Endothelial cell of umbilical vein (primary cell): ENCODE data around the gene SUFU. TPM values are rescaled to one million over a fixed set of nuclear protein-coding genes. Genes with fewer than 3 reads are reported as not detected.

Source experiments
- BruUV-seq: library from RNA; stranded (reverse); fragments of 400-500 nt; replicated peaks from 2 replicates; lab custom pipeline; 2021; lab: Mats Ljungman, UMichigan
- CTCF ChIA-PET: fragments of 300-600, 350-600 bp; sonication (Branson Sonifier 250); formaldehyde crosslinking; loops from one replicate; lab custom pipeline; 2021; ENCODE audit warnings: antibody characterized with exemption, inconsistent platforms; lab: Charles Lee
- POLR2A ChIA-PET: fragments of 300-600, 350-600 bp; sonication (Branson Sonifier 250); formaldehyde crosslinking; loops from one replicate; lab custom pipeline; 2021; ENCODE audit warnings: antibody characterized with exemption, inconsistent platforms; lab: Charles Lee
- DNase-seq: peaks from one replicate; pipeline ENCODE4 v3.0.0-alpha.2; 2011; ENCODE audit warnings: low read depth, low spot score
- FAIRE-seq: peaks from 2 replicates; lab custom pipeline; 2011; peaks lifted over from hg19 to GRCh38; lab: Jason Lieb, UNC
- H2AFZ ChIP-seq: 2 replicates; pipeline ENCODE4 v1.6.0; 2012; ENCODE audit warnings: low read depth, low read length, control low read depth, inconsistent platforms
- H3K27ac ChIP-seq: 2 replicates; pipeline ENCODE4 v1.5.1; 2011; ENCODE audit warnings: low read depth, mild to moderate bottlenecking, control low read depth, low read length, moderate library complexity; ENCODE audit not compliant: insufficient read depth
- H3K27me3 ChIP-seq, 2 experiments: 2 replicates each; pipeline versions ENCODE4 v1.6.0 to v1.6.1; 2011; ENCODE audit warnings: low read length in 2 of 2, mixed read lengths in 1 of 2; ENCODE audit not compliant: control insufficient read depth in 2 of 2, insufficient read depth in 2 of 2
- H3K36me3 ChIP-seq, 2 experiments: 2 replicates in 1 of 2; 3 replicates in 1 of 2; pipeline ENCODE4 v1.5.1; 2011; ENCODE audit warnings: low read length in 2 of 2, mild to moderate bottlenecking in 1 of 2, moderate library complexity in 1 of 2; ENCODE audit not compliant: control insufficient read depth in 2 of 2, insufficient read depth in 2 of 2; ENCODE audit errors: extremely low read depth in 1 of 2
- H3K4me1 ChIP-seq: 3 replicates; pipeline ENCODE4 v1.5.1; 2011; ENCODE audit warnings: mild to moderate bottlenecking, low read length; ENCODE audit not compliant: control insufficient read depth, insufficient read depth; ENCODE audit errors: extremely low read depth
- H3K4me2 ChIP-seq: 2 replicates; pipeline ENCODE4 v1.6.1; 2011; ENCODE audit warnings: low read length, control low read depth, mixed read lengths; ENCODE audit not compliant: insufficient read depth
- H3K4me3 ChIP-seq, 3 experiments: fragments of 200-600 bp in 1 of 3; sonication (generic), shearing (Covaris generic) in 1 of 3; replicated peaks in 1 of 3; 2 replicates each; pipeline ENCODE4 v1.5.1; 2011 to 2016; ENCODE audit warnings: control low read depth in 3 of 3, low read length in 3 of 3, mild to moderate bottlenecking in 2 of 3, inconsistent platforms in 1 of 3, low read depth in 1 of 3, moderate library complexity in 1 of 3; ENCODE audit not compliant: insufficient read depth in 1 of 3
- H3K79me2 ChIP-seq: 2 replicates; pipeline ENCODE4 v1.6.0; 2012; ENCODE audit warnings: low read length, inconsistent platforms; ENCODE audit not compliant: control insufficient read depth, insufficient read depth
- H3K9ac ChIP-seq: replicated peaks from 2 replicates; pipeline ENCODE3; 2011; ENCODE audit warnings: low read length, control low read depth; ENCODE audit not compliant: insufficient read depth; ENCODE audit errors: extremely low read depth
- H3K9me1 ChIP-seq: replicated peaks from 3 replicates; pipeline ENCODE4 v1.6.0; 2011; ENCODE audit warnings: mild to moderate bottlenecking, low read length; ENCODE audit not compliant: control insufficient read depth, insufficient read depth; ENCODE audit errors: extremely low read depth
- H3K9me3 ChIP-seq: replicated peaks from 2 replicates; pipeline ENCODE4 v1.5.1; 2012; ENCODE audit warnings: low read length, inconsistent platforms; ENCODE audit not compliant: control insufficient read depth, insufficient read depth
- H4K20me1 ChIP-seq: replicated peaks from 2 replicates; pipeline ENCODE3; 2011; ENCODE audit warnings: mild to moderate bottlenecking, low read length; ENCODE audit not compliant: control insufficient read depth, insufficient read depth; ENCODE audit errors: extremely low read depth
- CTCF ChIP-seq, 2 donors: IDR thresholded peaks; 1 replicate in 1 of 2; 2 replicates in 1 of 2; pipeline ENCODE4 v1.5.1; 2011; ENCODE audit warnings: low read length in 2 of 2, mild to moderate bottlenecking in 2 of 2, moderate library complexity in 2 of 2, control low read depth in 1 of 2, inconsistent platforms in 1 of 2, low read depth in 1 of 2; ENCODE audit not compliant: insufficient read depth in 1 of 2; ENCODE audit errors: extremely low read depth in 1 of 2
- EZH2 ChIP-seq: IDR thresholded peaks from 2 replicates; pipeline ENCODE4 v1.6.1; 2012; ENCODE audit warnings: borderline replicate concordance, low read depth, mild to moderate bottlenecking, moderate library complexity, low read length, inconsistent platforms; ENCODE audit not compliant: severe bottlenecking
- FOS ChIP-seq: IDR thresholded peaks from 2 replicates; pipeline ENCODE4 v1.6.1; 2011; ENCODE audit warnings: mild to moderate bottlenecking, low read length, moderate library complexity, borderline replicate concordance; ENCODE audit not compliant: insufficient read depth
- GATA2 ChIP-seq: IDR thresholded peaks from 2 replicates; pipeline ENCODE4 v1.7.0; 2011; ENCODE audit warnings: low read depth, mild to moderate bottlenecking, moderate library complexity, mixed read lengths, low read length; ENCODE audit not compliant: insufficient read length, insufficient read depth
- JUN ChIP-seq: IDR thresholded peaks from 2 replicates; pipeline ENCODE4 v1.6.1; 2011; ENCODE audit warnings: borderline replicate concordance, low read depth; ENCODE audit not compliant: insufficient read length, insufficient read depth
- MAX ChIP-seq: IDR thresholded peaks from 2 replicates; pipeline ENCODE4 v1.6.1; 2011; ENCODE audit not compliant: insufficient read depth, insufficient read length
- MYC ChIP-seq: IDR thresholded peaks from one replicate; pipeline ENCODE4 v1.6.1; 2011; ENCODE audit warnings: mild to moderate bottlenecking, low read depth, low read length
- POLR2A ChIP-seq: IDR thresholded peaks from 2 replicates; pipeline ENCODE4 v1.6.1; 2012; ENCODE audit warnings: low read depth, mild to moderate bottlenecking, control low read depth, low read length
- POLR2AphosphoS5 ChIP-seq: IDR thresholded peaks from 2 replicates; pipeline ENCODE4 v1.6.1; 2012; ENCODE audit warnings: low read depth, mild to moderate bottlenecking, control low read depth, low read length, moderate library complexity; ENCODE audit not compliant: insufficient read depth
- dilution Hi-C: fragments of 300-500 bp; cut with MboI; formaldehyde crosslinking; loops from one replicate; pipeline ENCODE4 v1.15.0; 2019; ENCODE audit warnings: low sequenced_read_pairs; ENCODE audit not compliant: extremely low pct_ligation_motif_present
- intact Hi-C: fragments of 100-400 bp; cut with micrococcal nuclease; formaldehyde crosslinking; loops from one replicate; pipeline ENCODE4 v1.10.0; 2022
- polyA plus RNA-seq, 4 experiments: library from polyadenylated mRNA; depleted of rRNA in 3 of 4; stranded (reverse) in 3 of 4; unstranded in 1 of 4; fragments of >200 nt; gene quantifications; 2 replicates each; pipeline versions ENCODE4 v1.2.1 to v1.2.3, GENCODE V29; 2011 to 2012; ENCODE audit warnings: missing spikeins in 1 of 4
- total RNA-seq: library from RNA; stranded (reverse); gene quantifications from 2 replicates; pipeline ENCODE4 v1.2.3, GENCODE V29; 2021

SUFU gene
- total and polyA plus RNA-seq, 2 donors (not counting 3 experiments of a cell fraction or from before 2014, with no cell fraction given): 10.1 to 16.3 TPM

- no peak overlapping the region for H3K4me2 ChIP-seq
- dilution Hi-C loops: no loop called here
- DNase-seq (no peak), FAIRE-seq (no peak)
- H3K4me1 ChIP-seq: peaks cover 45% of the 10 kb centered on the region
- no peak overlapping the region for H3K9ac ChIP-seq
- no TSS peak for BruUV-seq
- no peaks in the 10 kb centered on the region for H3K27me3 ChIP-seq
- no peaks in the 10 kb centered on the region for H3K9me1 ChIP-seq
- H3K27ac ChIP-seq: no peak overlapping the region
- POLR2A ChIA-PET: no interaction called here
- H3K79me2 ChIP-seq: no peaks in the 10 kb centered on the region
- TF ChIP-seq MYC: no peak
- no peak for TF ChIP-seq FOS
- TF ChIP-seq POLR2A: no peak
- no peak for TF ChIP-seq CTCF (IDR thresholded peaks at IDR 0.05; ENCODE audit: extremely low read depth in 1 of 2, insufficient read depth in 1 of 2, low read depth in 1 of 2, low read length in 2 of 2)
- no peak for TF ChIP-seq POLR2AphosphoS5
- no peak for TF ChIP-seq EZH2
- TF ChIP-seq JUN: no peak
- TF ChIP-seq MAX: no peak
- no peak for TF ChIP-seq GATA2
- no peaks in the 10 kb centered on the region for H4K20me1 ChIP-seq
- no peak overlapping the region for H3K4me3 ChIP-seq
- no peak overlapping the region for H2AFZ ChIP-seq
- intact Hi-C loops: no loop called here
- peaks cover 0 to 8% of the 10 kb centered on the region in 2 experiments for H3K36me3 ChIP-seq
- CTCF ChIA-PET: interaction anchor here (0.9 to 8.9 kb wide), 2 partner anchors 11 to 18 kb away, joined by 5 to 56 read pairs; no protein-coding TSS in a partner anchor
- no peaks in the 10 kb centered on the region for H3K9me3 ChIP-seq
These were observed 114.0 kb downstream of the SUFU start for GRCh38 chr10:102617816-102618215.
